GM13977 (cell line): Measurements from ENCODE around the gene KLHL17.

Source experiments
- DNase-seq: peaks from one replicate; pipeline ENCODE4 v3.0.0; 2012; ENCODE audit warnings: low spot score
- CTCF ChIP-seq: IDR thresholded peaks from 2 replicates; pipeline ENCODE4 v1.5.1; 2012; ENCODE audit warnings: mild to moderate bottlenecking, control low read depth; ENCODE audit not compliant: insufficient read depth; ENCODE audit errors: extremely low read depth, missing control alignments
- in situ Hi-C: fragments of 300-500 bp; cut with MboI; formaldehyde crosslinking; loops from one replicate; pipeline ENCODE4 v1.12.0; 2022; ENCODE audit warnings: low sequenced_read_pairs, low pct_unique_long_range_greater_than_20kb, mixed read lengths, inconsistent platforms; ENCODE audit not compliant: unreplicated experiment

KLHL17 gene

GRCh38 chr1:959731-960362 is 537 bp upstream of the KLHL17 start:
- in situ Hi-C loops, result no loop called here
- no peak for DNase-seq
- TF ChIP-seq CTCF, result no peak

- in situ Hi-C loops, result no loop called here
- no peak for TF ChIP-seq CTCF
- peak; percentile 72 for DNase-seq
Observed at GRCh38 chr1:961132-961669, 817 bp downstream of the KLHL17 start.

GRCh38 chr1:962381-963300 is 2.3 kb downstream of the KLHL17 start:
- in situ Hi-C loops, result no loop called here
- no peak for TF ChIP-seq CTCF
- DNase-seq, result no peak

- TF ChIP-seq CTCF, result no peak
- DNase-seq, result no peak
- in situ Hi-C loops, result no loop called here
Observed at GRCh38 chr1:963301-963651, 2.9 kb downstream of the KLHL17 start.

- no peak for DNase-seq
- in situ Hi-C loops, result no loop called here
- TF ChIP-seq CTCF, result no peak
Observed at GRCh38 chr1:963746-964525, 3.6 kb downstream of the KLHL17 start.
